ENCODE results near the gene MTHFD1. TPM values are rescaled to one million over a fixed set of nuclear protein-coding genes. Genes with fewer than 3 reads are reported as not detected.

Gene MTHFD1
- total and polyA plus RNA-seq, 2 donors (not counting 3 experiments of a cell fraction or from before 2014, with no cell fraction given) = 26.3 to 114 TPM

DNA sequence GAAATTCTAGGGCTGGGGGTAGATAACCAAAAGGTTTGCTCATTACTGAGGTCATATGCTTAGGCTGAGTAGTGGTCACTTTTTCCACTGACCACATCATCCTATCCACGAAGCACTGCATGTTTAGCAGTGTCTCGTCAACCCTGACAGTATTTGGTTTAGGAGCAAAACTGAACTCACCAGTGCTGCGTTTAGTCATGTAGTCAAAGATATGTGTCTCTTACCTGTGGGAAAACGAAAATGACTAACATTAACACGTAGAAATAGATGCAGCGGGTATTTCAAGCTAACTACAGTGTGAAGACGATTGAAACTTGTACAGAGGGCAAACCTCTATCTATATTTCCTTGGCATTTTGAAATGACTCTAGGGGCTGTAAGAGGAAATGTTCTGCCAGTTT, 34.6 kb downstream of the MTHFD1 start:
- intact Hi-C loops (cut with micrococcal nuclease) = no loop called here
- H3K9me1 ChIP-seq (replicated peaks; ENCODE audit: control insufficient read depth, extremely low read depth, insufficient read depth, low read length) = no peaks in the 10 kb centered on the region
- CTCF ChIA-PET = interaction anchor here (1.4 to 2.6 kb wide), 6 partner anchors 7 to 78 kb away, joined by 3 to 31 read pairs (median 4); no protein-coding TSS in a partner anchor
- H3K9me3 ChIP-seq (replicated peaks; ENCODE audit: control insufficient read depth, insufficient read depth, low read length) = no peaks in the 10 kb centered on the region
- H4K20me1 ChIP-seq (replicated peaks; ENCODE audit: control insufficient read depth, extremely low read depth, insufficient read depth, low read length) = no peaks in the 10 kb centered on the region
- no peaks in the 10 kb centered on the region for H3K4me1 ChIP-seq (ENCODE audit: control insufficient read depth, extremely low read depth, insufficient read depth, low read length)
- POLR2A ChIA-PET = no interaction called here
- no TSS peak for BruUV-seq (replicated peaks)
- no peaks in the 10 kb centered on the region for H3K79me2 ChIP-seq (ENCODE audit: control insufficient read depth, insufficient read depth, low read length)
- H2AFZ ChIP-seq (ENCODE audit: low read depth, low read length) = no peak overlapping the region
- H3K36me3 ChIP-seq (ENCODE audit: control insufficient read depth in 2 of 2, extremely low read depth in 1 of 2, insufficient read depth in 2 of 2, low read length in 2 of 2) = peaks cover 3 to 16% of the 10 kb centered on the region in 2 experiments
- H3K27me3 ChIP-seq (ENCODE audit: control insufficient read depth in 2 of 2, insufficient read depth in 2 of 2, low read length in 2 of 2) = no peaks in the 10 kb centered on the region
- TF ChIP-seq POLR2A (IDR thresholded peaks at IDR 0.05; ENCODE audit: low read depth, low read length) = no peak
- TF ChIP-seq, protein P1, sequence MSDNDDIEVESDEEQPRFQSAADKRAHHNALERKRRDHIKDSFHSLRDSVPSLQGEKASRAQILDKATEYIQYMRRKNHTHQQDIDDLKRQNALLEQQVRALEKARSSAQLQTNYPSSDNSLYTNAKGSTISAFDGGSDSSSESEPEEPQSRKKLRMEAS (IDR thresholded peaks at IDR 0.05; ENCODE audit: insufficient read depth, insufficient read length) = no peak
- no peak for TF ChIP-seq JUN (IDR thresholded peaks at IDR 0.05; ENCODE audit: borderline replicate concordance, insufficient read depth, insufficient read length, low read depth)
- TF ChIP-seq POLR2AphosphoS5 (IDR thresholded peaks at IDR 0.05; ENCODE audit: insufficient read depth, low read depth, low read length) = no peak
- no peak for TF ChIP-seq GATA2 (IDR thresholded peaks at IDR 0.05; ENCODE audit: insufficient read depth, insufficient read length, low read depth, low read length)
- no peak for TF ChIP-seq EZH2 (IDR thresholded peaks at IDR 0.05; ENCODE audit: borderline replicate concordance, low read depth, low read length, severe bottlenecking)
- TF ChIP-seq MYC (IDR thresholded peaks at IDR 0.05; ENCODE audit: low read depth, low read length) = no peak
- TF ChIP-seq, protein P2, sequence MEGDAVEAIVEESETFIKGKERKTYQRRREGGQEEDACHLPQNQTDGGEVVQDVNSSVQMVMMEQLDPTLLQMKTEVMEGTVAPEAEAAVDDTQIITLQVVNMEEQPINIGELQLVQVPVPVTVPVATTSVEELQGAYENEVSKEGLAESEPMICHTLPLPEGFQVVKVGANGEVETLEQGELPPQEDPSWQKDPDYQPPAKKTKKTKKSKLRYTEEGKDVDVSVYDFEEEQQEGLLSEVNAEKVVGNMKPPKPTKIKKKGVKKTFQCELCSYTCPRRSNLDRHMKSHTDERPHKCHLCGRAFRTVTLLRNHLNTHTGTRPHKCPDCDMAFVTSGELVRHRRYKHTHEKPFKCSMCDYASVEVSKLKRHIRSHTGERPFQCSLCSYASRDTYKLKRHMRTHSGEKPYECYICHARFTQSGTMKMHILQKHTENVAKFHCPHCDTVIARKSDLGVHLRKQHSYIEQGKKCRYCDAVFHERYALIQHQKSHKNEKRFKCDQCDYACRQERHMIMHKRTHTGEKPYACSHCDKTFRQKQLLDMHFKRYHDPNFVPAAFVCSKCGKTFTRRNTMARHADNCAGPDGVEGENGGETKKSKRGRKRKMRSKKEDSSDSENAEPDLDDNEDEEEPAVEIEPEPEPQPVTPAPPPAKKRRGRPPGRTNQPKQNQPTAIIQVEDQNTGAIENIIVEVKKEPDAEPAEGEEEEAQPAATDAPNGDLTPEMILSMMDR (IDR thresholded peaks at IDR 0.05; ENCODE audit: extremely low read depth in 1 of 2, insufficient read depth in 1 of 2, low read depth in 1 of 2, low read length in 2 of 2) = no peak
- TF ChIP-seq FOS (IDR thresholded peaks at IDR 0.05; ENCODE audit: borderline replicate concordance, insufficient read depth, low read length) = no peak
- H3K4me2 ChIP-seq (ENCODE audit: insufficient read depth, low read length) = no peak overlapping the region
- dilution Hi-C loops (cut with MboI; ENCODE audit: extremely low pct_ligation_motif_present, low sequenced_read_pairs) = no loop called here
- H3K9ac ChIP-seq (replicated peaks; ENCODE audit: extremely low read depth, insufficient read depth, low read length) = no peak overlapping the region
- no peak overlapping the region for H3K4me3 ChIP-seq (replicated peaks in 1 of 3; ENCODE audit: insufficient read depth in 1 of 3, low read depth in 1 of 3, low read length in 3 of 3)
- DNase-seq (ENCODE audit: low read depth, low spot score) (no peak), FAIRE-seq (no peak)
- H3K27ac ChIP-seq (ENCODE audit: insufficient read depth, low read depth, low read length) = no peak overlapping the region

Data from endothelial cell of umbilical vein (primary cell).